Astrocyte (in vitro differentiated cells and primary cell): ENCODE data around the gene SLC35F6. TPM values are rescaled to one million over a fixed set of nuclear protein-coding genes. Genes with fewer than 3 reads are reported as not detected.

ENCODE experiments used
- DNase-seq: peaks from one replicate; pipeline ENCODE4 v3.0.0-alpha.2; 2010; ENCODE audit warnings: low read depth
- FAIRE-seq: peaks from 2 replicates; lab custom pipeline; 2011; peaks lifted over from hg19 to GRCh38; lab: Jason Lieb, UNC
- H2AFZ ChIP-seq: 2 replicates; pipeline ENCODE4 v1.6.0; 2012; ENCODE audit warnings: low read depth, low read length, inconsistent platforms
- H3K27ac ChIP-seq: 2 replicates; pipeline ENCODE4 v1.5.1; 2011; ENCODE audit warnings: low read depth, low read length, inconsistent platforms
- H3K27me3 ChIP-seq: 2 replicates; pipeline ENCODE4 v1.6.0; 2011; ENCODE audit warnings: low read length, inconsistent platforms; ENCODE audit not compliant: insufficient read depth
- H3K36me3 ChIP-seq: 2 replicates; pipeline ENCODE4 v1.5.1; 2011; ENCODE audit warnings: low read length, inconsistent platforms; ENCODE audit not compliant: insufficient read depth
- H3K4me1 ChIP-seq: 2 replicates; pipeline ENCODE4 v1.5.1; 2011; ENCODE audit warnings: low read length, inconsistent platforms; ENCODE audit not compliant: insufficient read depth
- H3K4me2 ChIP-seq: 2 replicates; pipeline ENCODE4 v1.6.0; 2012; ENCODE audit warnings: low read length, inconsistent platforms
- H3K4me3 ChIP-seq: 2 replicates; pipeline ENCODE4 v1.5.1; 2011; ENCODE audit warnings: low read depth, mild to moderate bottlenecking, low read length, inconsistent platforms; ENCODE audit not compliant: insufficient read depth
- H3K79me2 ChIP-seq: 2 replicates; pipeline ENCODE4 v1.6.0; 2012; ENCODE audit warnings: mild to moderate bottlenecking, low read length, inconsistent platforms; ENCODE audit not compliant: insufficient read depth
- H3K9ac ChIP-seq: 2 replicates; pipeline ENCODE4 v1.6.0; 2012; ENCODE audit warnings: mild to moderate bottlenecking, low read length, inconsistent platforms
- H3K9me3 ChIP-seq: 2 replicates; pipeline ENCODE4 v1.5.1; 2012; ENCODE audit warnings: low read depth, mild to moderate bottlenecking, low read length, inconsistent platforms; ENCODE audit not compliant: insufficient read depth
- H4K20me1 ChIP-seq: 2 replicates; pipeline ENCODE4 v1.6.0; 2012; ENCODE audit warnings: low read length, inconsistent platforms; ENCODE audit not compliant: insufficient read depth
- H3K27ac Mint-ChIP-seq: one replicate; pipeline ENCODE4 v1.8.0; 2021; ENCODE audit warnings: mild to moderate bottlenecking, mixed read lengths; ENCODE audit not compliant: unreplicated experiment
- H3K27me3 Mint-ChIP-seq: one replicate; pipeline ENCODE4 v1.8.0; 2021; ENCODE audit warnings: low read depth, mixed read lengths; ENCODE audit not compliant: unreplicated experiment
- H3K36me3 Mint-ChIP-seq: one replicate; pipeline ENCODE4 v1.8.0; 2021; ENCODE audit warnings: low read depth, mixed read lengths; ENCODE audit not compliant: unreplicated experiment
- H3K4me1 Mint-ChIP-seq: one replicate; pipeline ENCODE4 v1.8.0; 2021; ENCODE audit warnings: low read depth, mixed read lengths; ENCODE audit not compliant: unreplicated experiment
- H3K4me3 Mint-ChIP-seq: one replicate; pipeline ENCODE4 v1.8.0; 2021; ENCODE audit warnings: mild to moderate bottlenecking, moderate library complexity, mixed read lengths; ENCODE audit not compliant: unreplicated experiment
- H3K9me3 Mint-ChIP-seq: one replicate; pipeline ENCODE4 v1.8.0; 2021; ENCODE audit warnings: mild to moderate bottlenecking, mixed read lengths; ENCODE audit not compliant: unreplicated experiment
- EZH2 ChIP-seq: IDR thresholded peaks from 2 replicates; pipeline ENCODE4 v1.6.1; 2012; ENCODE audit warnings: mild to moderate bottlenecking, low read length, inconsistent platforms; ENCODE audit not compliant: insufficient read depth
- total RNA-seq: library from RNA; stranded (reverse); gene quantifications from 2 replicates; pipeline ENCODE4 v1.2.1, GENCODE V29; 2021
- TF ChIP-seq, protein P1 (sequence below): IDR thresholded peaks from 2 replicates; pipeline ENCODE4 v1.5.1; 2011; ENCODE audit warnings: low read depth, mild to moderate bottlenecking, inconsistent platforms, low read length, moderate library complexity; ENCODE audit not compliant: insufficient read depth

Gene SLC35F6
- total RNA-seq, 1 donor from 2014 or later = 41.9 TPM

DNA sequence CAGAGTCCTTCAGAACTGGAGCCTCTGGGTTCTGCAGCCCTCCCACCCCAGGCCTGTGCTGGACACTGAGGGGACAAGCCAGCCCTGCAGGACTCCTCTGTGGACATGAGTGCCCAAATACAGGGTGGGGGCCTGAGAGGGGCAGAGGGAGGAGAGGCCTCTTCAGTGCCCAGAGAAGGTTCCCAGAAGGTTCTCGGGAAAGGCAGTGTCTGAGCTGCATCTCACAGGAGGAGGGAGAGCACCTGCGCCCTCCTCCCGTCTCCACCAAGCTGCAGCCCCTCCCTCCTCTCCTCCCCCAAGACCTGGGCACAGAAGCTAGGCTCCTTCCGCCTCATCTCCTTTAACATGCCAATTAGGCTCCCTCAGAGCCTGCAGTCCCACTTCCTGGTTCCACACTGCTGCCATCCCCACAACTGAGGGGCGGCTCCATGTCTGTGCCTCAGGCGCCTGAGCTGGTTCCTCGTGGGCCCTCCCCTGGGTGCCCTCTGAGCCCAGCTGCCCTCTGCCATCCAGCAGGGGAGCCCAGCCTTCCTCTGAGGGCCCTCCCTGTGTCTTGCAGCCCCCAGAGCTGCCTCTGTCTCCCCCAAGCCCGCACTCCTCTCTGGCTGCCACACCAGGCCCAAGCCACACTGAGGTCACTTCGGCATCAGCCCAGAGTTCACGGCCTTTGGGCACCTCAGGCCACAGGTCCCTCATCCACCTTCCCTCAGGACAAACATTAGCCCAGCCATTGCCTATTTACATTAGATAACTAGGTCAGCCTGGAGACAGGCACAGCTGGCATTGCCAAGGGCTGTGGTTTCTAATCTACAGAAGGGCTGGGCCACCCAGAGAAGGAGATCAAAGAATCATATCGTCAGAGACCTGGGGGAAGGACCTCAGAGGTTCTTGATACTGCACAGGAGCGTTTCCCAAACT, 42.7 kb upstream of the SLC35F6 start:
- H3K27me3 ChIP-seq = no peaks in the 10 kb centered on the region
- no peak for FAIRE-seq
- no peak for DNase-seq
- Mint-ChIP-seq H3K27ac (no peak overlapping the region), H3K27me3 (peaks cover 19% of the 10 kb centered on the region), H3K9me3 (peaks cover 4% of the 10 kb centered on the region), H3K36me3 (peaks cover 8% of the 10 kb centered on the region), H3K4me3 (no peak overlapping the region), H3K4me1 (peaks cover 7% of the 10 kb centered on the region)
- H4K20me1 ChIP-seq = no peaks in the 10 kb centered on the region
- H3K79me2 ChIP-seq = no peaks in the 10 kb centered on the region
- H3K9me3 ChIP-seq = no peaks in the 10 kb centered on the region
- H3K4me3 ChIP-seq = no peak overlapping the region
- TF ChIP-seq EZH2 = no peak
- TF ChIP-seq, protein P1, sequence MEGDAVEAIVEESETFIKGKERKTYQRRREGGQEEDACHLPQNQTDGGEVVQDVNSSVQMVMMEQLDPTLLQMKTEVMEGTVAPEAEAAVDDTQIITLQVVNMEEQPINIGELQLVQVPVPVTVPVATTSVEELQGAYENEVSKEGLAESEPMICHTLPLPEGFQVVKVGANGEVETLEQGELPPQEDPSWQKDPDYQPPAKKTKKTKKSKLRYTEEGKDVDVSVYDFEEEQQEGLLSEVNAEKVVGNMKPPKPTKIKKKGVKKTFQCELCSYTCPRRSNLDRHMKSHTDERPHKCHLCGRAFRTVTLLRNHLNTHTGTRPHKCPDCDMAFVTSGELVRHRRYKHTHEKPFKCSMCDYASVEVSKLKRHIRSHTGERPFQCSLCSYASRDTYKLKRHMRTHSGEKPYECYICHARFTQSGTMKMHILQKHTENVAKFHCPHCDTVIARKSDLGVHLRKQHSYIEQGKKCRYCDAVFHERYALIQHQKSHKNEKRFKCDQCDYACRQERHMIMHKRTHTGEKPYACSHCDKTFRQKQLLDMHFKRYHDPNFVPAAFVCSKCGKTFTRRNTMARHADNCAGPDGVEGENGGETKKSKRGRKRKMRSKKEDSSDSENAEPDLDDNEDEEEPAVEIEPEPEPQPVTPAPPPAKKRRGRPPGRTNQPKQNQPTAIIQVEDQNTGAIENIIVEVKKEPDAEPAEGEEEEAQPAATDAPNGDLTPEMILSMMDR = no peak
- peaks cover 39% of the 10 kb centered on the region for H3K4me1 ChIP-seq
- no peak overlapping the region for H3K27ac ChIP-seq
- no peaks in the 10 kb centered on the region for H3K36me3 ChIP-seq
- H3K4me2 ChIP-seq = peak overlapping the region; percentile 50
- peak overlapping the region; percentile 27 for H3K9ac ChIP-seq
- no peak overlapping the region for H2AFZ ChIP-seq

DNA sequence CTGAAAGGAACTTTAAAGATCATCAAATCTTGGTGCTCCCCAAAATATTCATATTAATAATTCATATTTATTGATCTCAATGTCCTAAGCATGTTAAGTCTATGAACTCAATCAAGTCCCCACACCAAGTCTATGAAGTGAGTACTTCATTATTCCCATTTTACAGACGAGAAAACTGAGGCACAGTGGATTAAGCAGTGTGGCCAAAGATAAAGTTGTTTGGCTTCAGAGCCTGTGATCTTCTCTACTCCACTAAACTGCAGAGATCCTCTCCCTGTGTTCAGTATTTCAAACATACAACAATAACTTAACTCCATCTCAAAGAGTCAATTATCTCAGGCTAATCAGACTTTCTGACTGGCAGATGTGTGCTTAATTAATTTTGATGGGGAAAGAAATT, 41.8 kb upstream of the SLC35F6 start:
- H3K36me3 ChIP-seq = no peaks in the 10 kb centered on the region
- H2AFZ ChIP-seq = no peak overlapping the region
- H3K79me2 ChIP-seq = no peaks in the 10 kb centered on the region
- no peak overlapping the region for H3K9ac ChIP-seq
- peaks cover 8% of the 10 kb centered on the region for H3K36me3 Mint-ChIP-seq
- FAIRE-seq (no peak), DNase-seq (no peak)
- H3K27ac ChIP-seq = no peak overlapping the region
- peaks cover 39% of the 10 kb centered on the region for H3K4me1 ChIP-seq
- no peaks in the 10 kb centered on the region for H4K20me1 ChIP-seq
- TF ChIP-seq, protein P1 = no peak
- TF ChIP-seq EZH2 = no peak
- H3K27me3 Mint-ChIP-seq = peaks cover 26% of the 10 kb centered on the region
- no peak overlapping the region for H3K27ac Mint-ChIP-seq
- peaks cover 2% of the 10 kb centered on the region for H3K9me3 Mint-ChIP-seq
- H3K4me3 ChIP-seq = no peak overlapping the region
- peaks cover 7% of the 10 kb centered on the region for H3K4me1 Mint-ChIP-seq
- H3K27me3 ChIP-seq = no peaks in the 10 kb centered on the region
- no peak overlapping the region for H3K4me3 Mint-ChIP-seq
- H3K9me3 ChIP-seq = no peaks in the 10 kb centered on the region
- no peak overlapping the region for H3K4me2 ChIP-seq

DNA sequence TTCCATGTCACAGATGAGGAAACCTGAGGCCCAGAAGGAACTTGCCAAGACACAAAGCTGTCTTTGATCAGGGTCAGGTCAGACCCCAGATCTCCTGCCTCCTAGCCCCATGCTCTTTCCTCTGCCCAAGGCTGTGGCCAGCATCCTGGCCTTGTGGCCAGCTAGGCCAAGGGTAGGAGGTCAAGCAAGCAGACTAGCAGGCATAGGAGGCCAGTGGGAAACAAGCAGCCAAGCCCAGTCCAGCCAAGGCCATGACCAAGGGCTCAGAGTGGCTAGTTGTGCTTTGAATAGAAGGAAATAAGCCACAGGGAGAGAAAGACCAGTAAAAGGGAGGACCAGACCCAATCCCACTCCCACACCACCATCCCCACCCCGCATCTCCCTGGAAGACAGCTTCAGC, 41.2 kb upstream of the SLC35F6 start:
- Mint-ChIP-seq H3K4me3 (no peak overlapping the region), H3K4me1 (peaks cover 7% of the 10 kb centered on the region), H3K27me3 (peaks cover 27% of the 10 kb centered on the region), H3K36me3 (peaks cover 8% of the 10 kb centered on the region), H3K27ac (no peak overlapping the region), H3K9me3 (peaks cover 2% of the 10 kb centered on the region)
- H3K9ac ChIP-seq = no peak overlapping the region
- no peaks in the 10 kb centered on the region for H3K36me3 ChIP-seq
- no peak overlapping the region for H3K27ac ChIP-seq
- TF ChIP-seq EZH2 = no peak
- TF ChIP-seq, protein P1 = no peak
- no peak overlapping the region for H2AFZ ChIP-seq
- no peak for FAIRE-seq
- no peaks in the 10 kb centered on the region for H3K9me3 ChIP-seq
- H3K4me2 ChIP-seq = no peak overlapping the region
- no peak for DNase-seq
- peaks cover 39% of the 10 kb centered on the region for H3K4me1 ChIP-seq
- no peaks in the 10 kb centered on the region for H3K79me2 ChIP-seq
- H3K4me3 ChIP-seq = no peak overlapping the region
- no peaks in the 10 kb centered on the region for H4K20me1 ChIP-seq
- no peaks in the 10 kb centered on the region for H3K27me3 ChIP-seq
